GM12878 (cell line): Measurements from ENCODE around the gene TFF1. TPM values are rescaled to one million over a fixed set of nuclear protein-coding genes. Genes with fewer than 3 reads are reported as not detected.

ENCODE experiments used
- ATAC-seq: fragments of 200-7000 bp; cut with Tn5 transposase; 3 replicates; pipeline ENCODE4 v1.9.1; 2020; ENCODE audit warnings: mild to moderate bottlenecking, moderate library complexity
- BruUV-seq: library from RNA; stranded (reverse); fragments of 400-500 nt; replicated peaks from 2 replicates; lab custom pipeline; 2021; lab: Mats Ljungman, UMichigan
- CTCF ChIA-PET: fragments of 300-600 bp; sonication (Branson Sonifier 250); formaldehyde crosslinking; extraction: SDS; loops from one replicate; lab custom pipeline; 2021; ENCODE audit warnings: inconsistent platforms; lab: Yijun Ruan, JAX
- POLR2A ChIA-PET: fragments of 350-600 bp; formaldehyde crosslinking; extraction: SDS; loops from one replicate; lab custom pipeline; 2021; ENCODE audit warnings: inconsistent platforms; lab: Charles Lee
- RAD21 ChIA-PET: fragments of 300-600 bp; sonication (Branson Sonifier 250); formaldehyde crosslinking; loops from one replicate; lab custom pipeline; 2023; ENCODE audit warnings: antibody characterized with exemption; ENCODE audit not compliant: unreplicated experiment; lab: Charles Lee
- SMC1A ChIA-PET: fragments of 300-600 bp; sonication (Branson Sonifier 250); formaldehyde crosslinking; loops from one replicate; lab custom pipeline; 2023; ENCODE audit not compliant: unreplicated experiment, uncharacterized antibody; lab: Charles Lee
- DNase-seq: peaks from one replicate; pipeline ENCODE4 v3.0.0-alpha.2; 2011; ENCODE audit warnings: low read depth, low spot score
- FAIRE-seq: peaks from 3 replicates; lab custom pipeline; 2011; peaks lifted over from hg19 to GRCh38; lab: Jason Lieb, UNC
- H2AFZ ChIP-seq: 2 replicates; pipeline ENCODE4 v1.6.0; 2011; ENCODE audit warnings: low read depth, low read length, control low read depth; ENCODE audit not compliant: control insufficient read depth
- H3K27ac ChIP-seq: 2 replicates; pipeline ENCODE4 v1.5.1; 2011; ENCODE audit warnings: control low read depth; ENCODE audit not compliant: control insufficient read depth, insufficient read depth
- H3K27me3 ChIP-seq, 2 experiments: replicated peaks in 1 of 2; 2 replicates each; pipeline versions ENCODE4 v1.6.0 to v1.6.1; 2011; ENCODE audit warnings: low read length in 1 of 2; ENCODE audit not compliant: control insufficient read depth in 2 of 2, insufficient read depth in 2 of 2
- H3K36me3 ChIP-seq, 2 experiments: 2 replicates each; pipeline ENCODE4 v1.5.1; 2011; ENCODE audit warnings: low read length in 1 of 2; ENCODE audit not compliant: control insufficient read depth in 2 of 2, insufficient read depth in 2 of 2
- H3K4me1 ChIP-seq: 2 replicates; pipeline ENCODE4 v1.6.1; 2011; ENCODE audit warnings: mild to moderate bottlenecking, low read length, moderate library complexity, mixed read lengths; ENCODE audit not compliant: control insufficient read depth, insufficient read depth
- H3K4me2 ChIP-seq: 2 replicates; pipeline ENCODE4 v1.6.0; 2011; ENCODE audit warnings: control low read depth; ENCODE audit not compliant: control insufficient read depth, insufficient read depth
- H3K4me3 ChIP-seq: fragments of 200-600 bp; sonication (generic); 2 replicates; pipeline ENCODE4 v1.5.1; 2016
- H3K79me2 ChIP-seq: 2 replicates; pipeline ENCODE4 v1.6.0; 2011; ENCODE audit warnings: low read length; ENCODE audit not compliant: control insufficient read depth, insufficient read depth
- H3K9ac ChIP-seq: 2 replicates; pipeline ENCODE4 v1.8.0; 2011; ENCODE audit warnings: low read length, control low read depth, mixed read lengths; ENCODE audit not compliant: control insufficient read depth, insufficient read depth
- H3K9me3 ChIP-seq: replicated peaks from 3 replicates; pipeline ENCODE4 v1.5.1; 2011; ENCODE audit warnings: mild to moderate bottlenecking, low read length; ENCODE audit not compliant: control insufficient read depth, insufficient read depth
- H4K20me1 ChIP-seq: 2 replicates; pipeline ENCODE4 v1.6.0; 2011; ENCODE audit not compliant: control insufficient read depth, insufficient read depth
- BCLAF1 ChIP-seq: fragments of 450-650 bp; IDR thresholded peaks from 2 replicates; pipeline ENCODE4 v1.6.1; 2017; ENCODE audit warnings: antibody characterized with exemption, mild to moderate bottlenecking, moderate library complexity
- MTA3 ChIP-seq: IDR thresholded peaks from 2 replicates; pipeline ENCODE4 v1.6.1; 2012; ENCODE audit warnings: low read length, inconsistent platforms, borderline replicate concordance
- PAX5 ChIP-seq: IDR thresholded peaks from 2 replicates; pipeline ENCODE4 v1.6.1; 2011; ENCODE audit warnings: low read depth, low read length, borderline replicate concordance
- RAD51 ChIP-seq: fragments of 450-650 bp; IDR thresholded peaks from 2 replicates; pipeline ENCODE4 v1.6.1; 2016; ENCODE audit warnings: moderate library complexity, mild to moderate bottlenecking, inconsistent platforms
- WGBS: methylation state at CpG from one replicate; pipeline ENCODE4 v1.1.6; 2016; ENCODE audit warnings: low lambda C conversion rate; ENCODE audit not compliant: insufficient replicate concordance, insufficient coverage; ENCODE audit errors: missing lambda C conversion rate; 5-methylcytosine and 5-hydroxymethylcytosine counted together
- in situ Hi-C: fragments of 300-500 bp; cut with MboI; formaldehyde crosslinking; loops from 9 replicates; pipeline ENCODE4 v1.14.3; 2018; ENCODE audit warnings: mixed read lengths
- intact Hi-C: fragments of 100-400 bp; cut with micrococcal nuclease; formaldehyde crosslinking; loops from one replicate; pipeline ENCODE4 v1.14.2; 2022; ENCODE audit not compliant: unreplicated experiment
- polyA plus RNA-seq, 11 experiments: library from polyadenylated mRNA; depleted of rRNA in 4 of 11; unstranded in 6 of 11; stranded (reverse) in 5 of 11; fragments of >200 nt; fragmentation: Nextera tagmentation in 4 of 11; fragmentation: Illumina TruSeq in 1 of 11; extraction: Ambion mirVana in 4 of 11; extraction: Trizol in 1 of 11; gene quantifications; 1 replicate in 1 of 11; 2 replicates in 10 of 11; pipeline versions ENCODE4 v1.2.1 to v1.2.3, GENCODE V29; 2011 to 2016; ENCODE audit warnings: inconsistent platforms in 2 of 11, missing spikeins in 2 of 11, low read depth in 1 of 11
- total RNA-seq, 4 experiments: library from RNA; depleted of rRNA in 3 of 4; stranded (reverse); fragments of >200 nt in 3 of 4; fragmentation: Illumina TruSeq in 1 of 4; extraction: Trizol in 1 of 4; gene quantifications; 2 replicates each; pipeline versions ENCODE4 v1.2.1 to v1.2.3, GENCODE V29; 2013 to 2021

TFF1 gene
- total and polyA plus RNA-seq, 10 of the 15 experiments (the other 5 are each of a cell fraction or from before 2014, with no cell fraction given), result 0.13 TPM; not detected in 9

DNA sequence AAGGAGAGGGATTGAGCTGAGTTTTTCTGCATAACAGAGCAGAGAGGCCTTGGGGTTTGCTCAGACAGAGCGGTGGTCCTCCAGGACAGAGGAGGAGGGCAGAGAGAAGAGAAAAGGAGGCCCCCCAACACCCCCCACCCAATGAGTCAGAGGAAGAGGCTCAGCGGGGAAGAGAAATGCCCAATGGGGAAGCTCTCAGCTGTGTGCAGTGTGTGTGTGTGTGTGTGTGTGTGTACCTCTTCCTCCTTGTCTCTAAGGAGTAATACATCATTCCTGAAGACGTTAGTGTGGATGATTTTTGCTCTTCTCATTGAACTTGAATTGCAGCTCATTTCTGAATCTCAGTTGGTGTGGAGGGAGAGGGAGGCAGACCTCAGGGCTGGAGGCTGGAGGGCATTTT lies 20.8 kb upstream of the TFF1 start:
- DNase-seq, result no peak
- intact Hi-C loops (no loop called here), in situ Hi-C loops (no loop called here)
- no peak overlapping the region for H3K4me3 ChIP-seq
- no peak overlapping the region; the same call in 1 of the 2 replicates for H2AFZ ChIP-seq
- peaks cover 4% of the 10 kb centered on the region for H3K79me2 ChIP-seq
- POLR2A ChIA-PET, result interaction anchor here (0.6 to 1.2 kb wide), 3 partner anchors 16 to 35 kb away, joined by 3 to 4 read pairs (median 3); no protein-coding TSS in a partner anchor
- CTCF ChIA-PET, result interaction anchor here (0.5 to 1.1 kb wide), 2 partner anchors 34 to 71 kb away, joined by 3 to 4 read pairs; no protein-coding TSS in a partner anchor
- H3K27ac ChIP-seq, result no peak overlapping the region
- H3K9me3 ChIP-seq, result peaks cover 6% of the 10 kb centered on the region; the same call in 2 of the 3 replicates
- H3K9ac ChIP-seq, result no peak overlapping the region
- H3K27me3 ChIP-seq, result no peaks in the 10 kb centered on the region
- H3K4me1 ChIP-seq, result peaks cover 50% of the 10 kb centered on the region
- FAIRE-seq, result no peak
- ATAC-seq, result no peak
- H3K4me2 ChIP-seq, result no peak overlapping the region
- no peaks in the 10 kb centered on the region for H4K20me1 ChIP-seq
- RAD21 ChIA-PET, result no interaction called here
- TF ChIP-seq PAX5 (no peak), RAD51 (no peak), BCLAF1 (no peak), MTA3 (no peak)
- SMC1A ChIA-PET, result interaction anchor here (0.6 to 1.3 kb wide), 4 partner anchors 9 to 62 kb away, joined by 3 to 5 read pairs (median 4); no protein-coding TSS in a partner anchor
- 33% methylated on average over 3 of the region's 3 CpGs for WGBS
- no peaks in the 10 kb centered on the region for H3K36me3 ChIP-seq
- BruUV-seq, result no TSS peak
